ENCODE results near the gene COPS9. TPM values are rescaled to one million over a fixed set of nuclear protein-coding genes. Genes with fewer than 3 reads are reported as not detected.

COPS9 gene
- total RNA-seq, 1 donor from 2014 or later, result 35.0 TPM

DNA sequence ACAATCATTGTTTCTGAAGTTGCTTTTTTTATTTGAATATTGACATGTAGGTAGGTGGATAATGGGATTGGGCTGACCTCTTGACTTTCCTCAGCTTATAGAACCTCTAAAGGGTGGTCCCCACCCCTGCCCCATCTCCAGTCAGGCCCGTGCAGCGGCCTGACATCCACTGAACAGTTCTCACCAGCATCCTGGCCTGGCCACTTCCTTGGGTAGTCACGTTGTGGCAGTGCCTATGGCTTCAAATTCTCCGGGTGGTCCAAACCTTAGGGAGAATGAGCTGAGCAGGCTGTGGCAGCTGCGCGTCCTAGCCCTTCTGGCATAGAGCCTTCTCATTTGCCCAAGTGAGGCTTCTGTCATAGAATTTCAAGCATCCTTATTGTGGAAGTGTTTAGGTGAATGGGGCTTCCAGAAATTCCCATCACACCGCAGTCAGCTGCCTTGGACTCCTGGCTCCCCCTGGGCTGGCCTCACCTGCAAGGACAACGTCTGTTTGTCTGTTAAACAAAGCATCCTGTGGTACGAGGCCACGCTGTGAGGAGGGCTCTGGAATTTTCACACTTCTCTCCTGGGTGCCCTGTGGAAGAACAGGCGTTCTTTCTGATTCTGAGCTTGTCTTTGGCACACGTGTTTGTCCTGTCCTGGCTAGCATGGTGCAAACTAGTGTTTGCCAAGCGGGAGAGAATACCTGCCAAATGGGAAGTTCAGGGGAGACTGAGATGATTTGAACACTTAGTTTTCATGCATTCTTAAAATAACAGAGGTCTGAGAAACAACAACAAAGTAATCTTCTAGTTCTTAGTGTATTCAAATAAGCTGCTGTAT lies 36.2 kb upstream of the COPS9 start:
- Histone ChIP-seq H3K4me3 (ENCODE audit: low read depth, low read length) (no peak overlapping the region), H3K27me3 (ENCODE audit: control insufficient read depth, insufficient read depth, low read length) (peaks cover 3% of the 10 kb centered on the region), H3K36me3 (ENCODE audit: control insufficient read depth, insufficient read depth, low read length) (no peaks in the 10 kb centered on the region)
- DNase-seq (ENCODE audit: low read depth) (no peak), FAIRE-seq (no peak)
- TF ChIP-seq, protein P1, sequence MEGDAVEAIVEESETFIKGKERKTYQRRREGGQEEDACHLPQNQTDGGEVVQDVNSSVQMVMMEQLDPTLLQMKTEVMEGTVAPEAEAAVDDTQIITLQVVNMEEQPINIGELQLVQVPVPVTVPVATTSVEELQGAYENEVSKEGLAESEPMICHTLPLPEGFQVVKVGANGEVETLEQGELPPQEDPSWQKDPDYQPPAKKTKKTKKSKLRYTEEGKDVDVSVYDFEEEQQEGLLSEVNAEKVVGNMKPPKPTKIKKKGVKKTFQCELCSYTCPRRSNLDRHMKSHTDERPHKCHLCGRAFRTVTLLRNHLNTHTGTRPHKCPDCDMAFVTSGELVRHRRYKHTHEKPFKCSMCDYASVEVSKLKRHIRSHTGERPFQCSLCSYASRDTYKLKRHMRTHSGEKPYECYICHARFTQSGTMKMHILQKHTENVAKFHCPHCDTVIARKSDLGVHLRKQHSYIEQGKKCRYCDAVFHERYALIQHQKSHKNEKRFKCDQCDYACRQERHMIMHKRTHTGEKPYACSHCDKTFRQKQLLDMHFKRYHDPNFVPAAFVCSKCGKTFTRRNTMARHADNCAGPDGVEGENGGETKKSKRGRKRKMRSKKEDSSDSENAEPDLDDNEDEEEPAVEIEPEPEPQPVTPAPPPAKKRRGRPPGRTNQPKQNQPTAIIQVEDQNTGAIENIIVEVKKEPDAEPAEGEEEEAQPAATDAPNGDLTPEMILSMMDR (IDR thresholded peaks at IDR 0.05; ENCODE audit: insufficient read depth, low read length, severe bottlenecking), result no peak

DNA sequence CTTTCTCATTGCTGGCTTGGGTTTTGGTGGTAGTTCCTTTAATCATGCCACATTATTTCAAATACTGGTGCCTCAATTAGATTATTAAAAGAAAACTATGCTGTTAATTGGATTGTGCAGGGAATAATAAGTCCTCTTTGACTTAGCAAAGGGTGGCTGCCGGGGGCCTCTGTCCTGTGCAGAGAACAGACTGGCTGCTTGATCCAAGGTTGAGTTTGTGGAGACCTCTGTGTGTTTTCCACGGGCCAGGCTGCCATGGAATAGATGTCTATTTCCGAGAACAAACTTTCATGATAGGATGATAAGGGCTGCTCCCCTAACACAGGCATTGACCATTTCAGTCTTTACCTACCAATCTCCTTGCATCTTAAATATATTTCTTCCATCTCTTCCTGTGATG lies 34.8 kb upstream of the COPS9 start:
- Histone ChIP-seq H3K27me3 (ENCODE audit: control insufficient read depth, insufficient read depth, low read length) (peaks cover 3% of the 10 kb centered on the region), H3K4me3 (ENCODE audit: low read depth, low read length) (no peak overlapping the region), H3K36me3 (ENCODE audit: control insufficient read depth, insufficient read depth, low read length) (no peaks in the 10 kb centered on the region)
- DNase-seq (ENCODE audit: low read depth) (no peak), FAIRE-seq (no peak)
- TF ChIP-seq, protein P1 (IDR thresholded peaks at IDR 0.05; ENCODE audit: insufficient read depth, low read length, severe bottlenecking), result no peak

DNA sequence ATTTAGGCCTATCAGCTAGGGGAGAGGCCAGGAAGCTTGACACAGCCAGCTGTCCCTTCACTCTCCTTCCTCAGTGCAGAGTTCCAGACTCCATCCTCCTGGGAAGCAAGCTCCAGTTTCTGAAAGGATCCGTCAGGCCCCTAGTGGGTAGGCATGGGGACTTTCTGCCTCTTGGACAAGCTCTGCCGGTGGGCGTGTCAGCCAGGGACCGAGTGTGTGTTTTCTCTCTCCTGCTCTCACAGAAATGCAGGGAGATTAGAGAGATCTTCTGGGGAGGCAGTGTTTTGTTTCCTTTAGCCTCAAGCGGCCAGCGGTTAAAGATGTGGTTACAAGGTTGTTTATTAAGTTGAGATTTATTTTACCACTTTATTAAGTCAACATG lies 34.2 kb upstream of the COPS9 start:
- H3K36me3 ChIP-seq (ENCODE audit: control insufficient read depth, insufficient read depth, low read length), result no peaks in the 10 kb centered on the region
- DNase-seq (ENCODE audit: low read depth), result no peak
- H3K27me3 ChIP-seq (ENCODE audit: control insufficient read depth, insufficient read depth, low read length), result peaks cover 3% of the 10 kb centered on the region
- TF ChIP-seq, protein P1 (IDR thresholded peaks at IDR 0.05; ENCODE audit: insufficient read depth, low read length, severe bottlenecking), result no peak
- H3K4me3 ChIP-seq (ENCODE audit: low read depth, low read length), result no peak overlapping the region
- no peak for FAIRE-seq

DNA sequence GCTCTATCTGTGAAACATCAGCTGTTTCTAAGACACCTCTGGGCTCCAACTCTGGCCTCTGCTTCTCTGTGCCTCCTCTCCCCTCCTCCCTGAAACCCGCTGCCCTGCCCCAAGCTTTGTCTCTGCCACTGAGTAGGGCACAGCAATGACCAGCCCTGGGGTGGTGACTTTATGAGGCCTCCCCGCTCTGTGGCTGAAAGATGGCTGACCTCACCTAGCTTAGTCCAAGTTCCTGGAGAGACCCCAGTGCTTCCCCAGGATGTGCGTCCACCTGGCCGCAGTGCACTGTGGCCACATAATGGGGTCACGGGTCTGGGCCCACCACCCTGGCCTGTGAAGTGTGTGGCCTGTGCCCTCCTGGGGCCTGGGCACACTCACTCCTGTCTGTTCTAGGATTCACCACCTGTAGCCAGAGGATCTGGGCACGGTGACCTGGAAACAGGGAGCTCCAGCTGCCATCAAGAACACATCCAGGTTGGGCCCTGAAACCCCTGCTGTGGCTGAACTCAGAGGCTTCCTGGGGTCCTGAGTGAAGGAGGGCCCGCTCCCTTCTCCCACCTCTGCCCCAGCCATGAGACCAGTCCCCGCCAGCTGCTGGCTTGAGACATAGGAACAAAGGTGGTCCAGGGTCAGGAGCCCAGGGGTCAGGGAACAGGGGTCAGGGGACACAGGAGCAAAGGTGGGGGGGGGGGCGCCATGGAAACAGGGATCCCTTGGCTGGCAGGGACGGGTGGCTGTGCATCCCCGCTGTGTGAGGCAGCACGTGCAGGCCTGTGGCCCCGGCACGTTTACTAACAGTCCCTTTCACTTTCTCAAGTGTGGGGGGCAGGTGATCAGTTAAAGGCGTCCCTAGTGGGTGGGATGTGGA lies 33.6 kb upstream of the COPS9 start:
- TF ChIP-seq, protein P1 (IDR thresholded peaks at IDR 0.05; ENCODE audit: insufficient read depth, low read length, severe bottlenecking), result no peak
- no peak for FAIRE-seq
- H3K27me3 ChIP-seq (ENCODE audit: control insufficient read depth, insufficient read depth, low read length), result peaks cover 3% of the 10 kb centered on the region

DNA sequence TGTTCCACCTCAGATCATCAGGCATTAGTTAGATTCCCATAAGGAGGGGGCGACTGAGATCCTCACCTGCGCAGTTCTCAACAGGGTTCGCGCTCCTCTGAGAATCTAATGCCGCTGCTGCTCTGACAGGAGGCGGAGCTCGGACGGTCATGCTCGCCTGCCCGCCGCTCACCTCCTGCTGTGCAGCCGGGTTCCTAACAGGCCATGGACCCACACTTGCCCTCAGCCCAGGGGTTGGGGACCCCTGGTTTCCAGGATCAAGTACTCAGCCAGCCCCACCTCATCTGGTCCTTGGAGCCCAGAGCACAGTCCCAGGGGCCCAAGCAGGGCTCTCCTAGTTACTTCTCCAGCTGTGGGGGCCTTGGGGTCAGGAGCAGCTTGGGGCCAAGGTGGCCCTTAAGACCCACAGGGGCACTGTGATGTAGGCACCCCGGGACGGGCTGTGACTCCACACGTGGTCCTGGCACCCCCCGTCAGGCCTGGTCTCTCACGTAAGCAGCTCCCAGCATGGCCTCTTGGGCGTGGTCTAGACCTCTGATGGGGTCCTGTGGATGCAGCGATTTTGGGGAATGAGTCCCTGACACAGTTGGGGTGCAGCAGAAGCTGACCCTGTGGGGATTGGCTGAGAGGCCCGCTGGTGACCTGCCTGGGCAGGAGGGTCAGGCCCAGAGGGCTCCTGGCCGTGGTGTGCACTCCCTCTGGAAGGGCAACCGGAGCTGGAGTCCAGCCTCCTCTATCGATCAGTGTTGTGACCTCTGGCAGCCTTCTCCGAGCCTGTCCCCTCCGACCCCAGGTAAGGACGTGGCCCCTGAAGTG lies 32.6 kb upstream of the COPS9 start:
- TF ChIP-seq, protein P1 (IDR thresholded peaks at IDR 0.05; ENCODE audit: insufficient read depth, low read length, severe bottlenecking), result no peak
- DNase-seq (ENCODE audit: low read depth), result no peak

More for the DNA sequence above, 33.6 kb upstream of the COPS9 start:
- no peak for DNase-seq (ENCODE audit: low read depth)
- no peaks in the 10 kb centered on the region for H3K36me3 ChIP-seq (ENCODE audit: control insufficient read depth, insufficient read depth, low read length)
- no peak overlapping the region for H3K4me3 ChIP-seq (ENCODE audit: low read depth, low read length)

More for the DNA sequence above, 32.6 kb upstream of the COPS9 start:
- Histone ChIP-seq H3K4me3 (ENCODE audit: low read depth, low read length) (no peak overlapping the region), H3K36me3 (ENCODE audit: control insufficient read depth, insufficient read depth, low read length) (no peaks in the 10 kb centered on the region), H3K27me3 (ENCODE audit: control insufficient read depth, insufficient read depth, low read length) (peaks cover 3% of the 10 kb centered on the region)
- no peak for FAIRE-seq
